Measurements from ENCODE around the gene TIGD3. TPM values are rescaled to one million over a fixed set of nuclear protein-coding genes. Genes with fewer than 3 reads are reported as not detected.
A peak's percentile ranks its signal among the peaks of the same experiment; 100 is the strongest.

Gene TIGD3
- total RNA-seq, 1 donor from 2014 or later = 0.10 TPM

- Mint-ChIP-seq H3K27ac (ENCODE audit: unreplicated experiment) (peak overlapping the region; percentile 87), H3K9me3 (ENCODE audit: low read depth) (no peaks in the 10 kb centered on the region), H3K36me3 (ENCODE audit: low read depth) (peaks cover 4% of the 10 kb centered on the region), H3K4me3 (ENCODE audit: unreplicated experiment) (peak overlapping the region; percentile 63), H3K27me3 (ENCODE audit: low read depth) (no peaks in the 10 kb centered on the region), H3K4me1 (ENCODE audit: low read depth) (peaks cover 51% of the 10 kb centered on the region)
- no peak for DNase-seq (ENCODE audit: low spot score)
- TF ChIP-seq CTCF (IDR thresholded peaks at IDR 0.05) = peak; percentile 32
These were observed 36.4 kb downstream of the TIGD3 start for GRCh38 chr11:65390996-65391395.

GRCh38 chr11:65392186-65392829, 37.8 kb downstream of the TIGD3 start:
- Mint-ChIP-seq H3K27ac (ENCODE audit: unreplicated experiment) (no peak overlapping the region), H3K36me3 (ENCODE audit: low read depth) (peaks cover 7% of the 10 kb centered on the region), H3K4me3 (ENCODE audit: unreplicated experiment) (no peak overlapping the region), H3K27me3 (ENCODE audit: low read depth) (no peaks in the 10 kb centered on the region), H3K9me3 (ENCODE audit: low read depth) (no peaks in the 10 kb centered on the region), H3K4me1 (ENCODE audit: low read depth) (peaks cover 43% of the 10 kb centered on the region)
- TF ChIP-seq CTCF (IDR thresholded peaks at IDR 0.05) = no peak
- DNase-seq (ENCODE audit: low spot score) = no peak

GRCh38 chr11:65392899-65393298, 38.3 kb downstream of the TIGD3 start:
- Mint-ChIP-seq H3K4me3 (ENCODE audit: unreplicated experiment) (no peak overlapping the region), H3K27ac (ENCODE audit: unreplicated experiment) (peak overlapping the region; percentile 49), H3K9me3 (ENCODE audit: low read depth) (no peaks in the 10 kb centered on the region), H3K4me1 (ENCODE audit: low read depth) (peaks cover 37% of the 10 kb centered on the region), H3K36me3 (ENCODE audit: low read depth) (peaks cover 9% of the 10 kb centered on the region), H3K27me3 (ENCODE audit: low read depth) (no peaks in the 10 kb centered on the region)
- TF ChIP-seq CTCF (IDR thresholded peaks at IDR 0.05) = no peak
- no peak for DNase-seq (ENCODE audit: low spot score)

GRCh38 chr11:65393513-65394079, 39.0 kb downstream of the TIGD3 start:
- no peak for DNase-seq (ENCODE audit: low spot score)
- Mint-ChIP-seq H3K4me3 (ENCODE audit: unreplicated experiment) (no peak overlapping the region), H3K27ac (ENCODE audit: unreplicated experiment) (no peak overlapping the region), H3K36me3 (ENCODE audit: low read depth) (peaks cover 12% of the 10 kb centered on the region), H3K4me1 (ENCODE audit: low read depth) (peaks cover 30% of the 10 kb centered on the region), H3K27me3 (ENCODE audit: low read depth) (no peaks in the 10 kb centered on the region), H3K9me3 (ENCODE audit: low read depth) (no peaks in the 10 kb centered on the region)
- TF ChIP-seq CTCF (IDR thresholded peaks at IDR 0.05) = no peak

GRCh38 chr11:65394125-65394536, 39.6 kb downstream of the TIGD3 start:
- Mint-ChIP-seq H3K4me3 (ENCODE audit: unreplicated experiment) (no peak overlapping the region), H3K9me3 (ENCODE audit: low read depth) (no peaks in the 10 kb centered on the region), H3K27me3 (ENCODE audit: low read depth) (no peaks in the 10 kb centered on the region), H3K36me3 (ENCODE audit: low read depth) (peaks cover 12% of the 10 kb centered on the region), H3K27ac (ENCODE audit: unreplicated experiment) (no peak overlapping the region), H3K4me1 (ENCODE audit: low read depth) (peaks cover 25% of the 10 kb centered on the region)
- DNase-seq (ENCODE audit: low spot score) = peak; percentile 92
- no peak for TF ChIP-seq CTCF (IDR thresholded peaks at IDR 0.05)

Data from chondrocyte (in vitro differentiated cells).